Esophagus squamous epithelium (tissue), 5 donors: ENCODE data around the gene RNASEL. TPM values are rescaled to one million over a fixed set of nuclear protein-coding genes. Genes with fewer than 3 reads are reported as not detected.
A peak's percentile ranks its signal among the peaks of the same experiment; 100 is the strongest.

Source experiments
- DNase-seq: peaks from one replicate; lab custom pipeline; 2025; lab: John Stamatoyannopoulos, UW
- H3K27ac ChIP-seq, 4 donors: fragments of 200-600 bp; sonication (generic); one replicate each; pipeline ENCODE4 v1.5.1; 2016 to 2019; ENCODE audit warnings: mild to moderate bottlenecking in 1 of 4
- H3K27me3 ChIP-seq, 4 donors: fragments of 200-600 bp; sonication (generic); 1 replicate in 3 of 4; 2 replicates in 1 of 4; pipeline versions ENCODE4 v1.5.1 to v1.6.0; 2017 to 2021; ENCODE audit warnings: antibody characterized with exemption in 1 of 4
- H3K36me3 ChIP-seq, 3 donors: fragments of 200-600 bp; sonication (generic); one replicate each; pipeline ENCODE4 v1.5.1; 2016 to 2019
- H3K4me1 ChIP-seq, 3 donors: fragments of 200-600 bp; sonication (generic); one replicate each; pipeline ENCODE4 v1.5.1; 2017 to 2019
- H3K4me3 ChIP-seq, 4 donors: fragments of 200-600 bp; sonication (generic); 1 replicate in 3 of 4; 2 replicates in 1 of 4; pipeline ENCODE4 v1.5.1; 2016 to 2019; ENCODE audit warnings: mild to moderate bottlenecking in 2 of 4, moderate library complexity in 1 of 4
- H3K9me3 ChIP-seq, 3 donors: fragments of 200-600 bp; sonication (generic); one replicate each; pipeline ENCODE4 v1.5.1; 2016 to 2019
- POLR2A ChIP-seq, 4 donors: fragments of 450-650 bp; IDR thresholded peaks; one replicate each; pipeline ENCODE4 v1.6.1; 2017; ENCODE audit warnings: antibody characterized with exemption in 4 of 4, mild to moderate bottlenecking in 4 of 4, moderate library complexity in 3 of 4
- WGBS, 2 donors: methylation state at CpG; one replicate each; pipeline ENCODE4 v1.1.5; 2018; 5-methylcytosine and 5-hydroxymethylcytosine counted together
- intact Hi-C: fragments of 100-400 bp; cut with DNase I; formaldehyde crosslinking; loops from one replicate; pipeline ENCODE4 v1.15.0; 2022
- total RNA-seq, 4 donors: library from RNA; depleted of rRNA; stranded (reverse); fragments of >200 nt; gene quantifications; one replicate each; pipeline ENCODE4 v1.1.0, GENCODE V29; 2016
- TF ChIP-seq, protein P1 (sequence below), 6 experiments: fragments of 450-650 bp in 4 of 6; fragments of 200-600 bp in 2 of 6; sonication (generic) in 2 of 6; IDR thresholded peaks; one replicate each; pipeline ENCODE4 v1.5.1; 2016 to 2019; ENCODE audit warnings: antibody characterized with exemption in 6 of 6, mild to moderate bottlenecking in 4 of 6, moderate library complexity in 4 of 6
- donor health status: DM: yes; HTN: yes; CAD: no.

The RNASEL gene
- total RNA-seq, 4 donors from 2014 or later, result 5.6 to 9.5 (median 7.5) TPM

DNA sequence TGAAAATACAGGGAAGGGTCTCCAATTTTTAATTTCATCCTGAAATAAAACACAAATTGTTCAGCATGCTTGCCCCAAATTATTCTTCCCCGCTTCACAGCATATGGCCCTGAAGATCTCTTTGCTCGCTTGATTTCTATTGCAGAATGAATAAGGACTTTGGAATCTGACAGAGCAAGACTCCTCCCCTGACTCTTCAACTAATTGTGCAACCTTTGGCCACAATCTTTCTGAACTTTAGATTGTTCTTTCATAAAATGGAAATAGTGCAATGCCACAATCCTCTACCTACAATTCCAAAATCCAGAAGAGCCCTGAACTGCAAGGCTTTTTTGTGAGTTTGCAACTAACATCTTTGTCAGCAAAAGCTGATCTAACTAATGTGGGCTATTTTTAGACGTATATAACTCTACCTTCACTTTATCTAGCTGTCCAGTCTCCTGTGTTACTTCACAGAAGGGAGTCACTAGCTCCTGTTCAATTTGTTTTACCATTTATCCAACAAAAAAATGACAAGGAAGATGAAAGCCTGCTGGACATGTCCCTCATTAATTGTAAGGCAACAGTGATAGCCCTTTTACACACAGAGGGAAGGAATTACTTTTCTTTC lies 13.4 kb downstream of the RNASEL start:
- peak overlapping the region in 3 of 4 donors; percentile 8 to 38 (median 20) for H3K27ac ChIP-seq
- DNase-seq, result no peak
- 67 to 74% methylated on average over 3 of the region's 3 CpGs for WGBS, 2 donors
- intact Hi-C loops, result no loop called here
- no peaks in the 10 kb centered on the region for H3K9me3 ChIP-seq
- peaks cover 0 to 19% (median 0%) of the 10 kb centered on the region in 3 donors for H3K4me1 ChIP-seq
- no peaks in the 10 kb centered on the region for H3K27me3 ChIP-seq
- no peak overlapping the region for H3K4me3 ChIP-seq
- H3K36me3 ChIP-seq, result peaks cover 0 to 63% (median 6%) of the 10 kb centered on the region in 3 donors
- TF ChIP-seq, protein P1, sequence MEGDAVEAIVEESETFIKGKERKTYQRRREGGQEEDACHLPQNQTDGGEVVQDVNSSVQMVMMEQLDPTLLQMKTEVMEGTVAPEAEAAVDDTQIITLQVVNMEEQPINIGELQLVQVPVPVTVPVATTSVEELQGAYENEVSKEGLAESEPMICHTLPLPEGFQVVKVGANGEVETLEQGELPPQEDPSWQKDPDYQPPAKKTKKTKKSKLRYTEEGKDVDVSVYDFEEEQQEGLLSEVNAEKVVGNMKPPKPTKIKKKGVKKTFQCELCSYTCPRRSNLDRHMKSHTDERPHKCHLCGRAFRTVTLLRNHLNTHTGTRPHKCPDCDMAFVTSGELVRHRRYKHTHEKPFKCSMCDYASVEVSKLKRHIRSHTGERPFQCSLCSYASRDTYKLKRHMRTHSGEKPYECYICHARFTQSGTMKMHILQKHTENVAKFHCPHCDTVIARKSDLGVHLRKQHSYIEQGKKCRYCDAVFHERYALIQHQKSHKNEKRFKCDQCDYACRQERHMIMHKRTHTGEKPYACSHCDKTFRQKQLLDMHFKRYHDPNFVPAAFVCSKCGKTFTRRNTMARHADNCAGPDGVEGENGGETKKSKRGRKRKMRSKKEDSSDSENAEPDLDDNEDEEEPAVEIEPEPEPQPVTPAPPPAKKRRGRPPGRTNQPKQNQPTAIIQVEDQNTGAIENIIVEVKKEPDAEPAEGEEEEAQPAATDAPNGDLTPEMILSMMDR (IDR thresholded peaks at IDR 0.05), result no peak
- TF ChIP-seq POLR2A (IDR thresholded peaks at IDR 0.05), result no peak

DNA sequence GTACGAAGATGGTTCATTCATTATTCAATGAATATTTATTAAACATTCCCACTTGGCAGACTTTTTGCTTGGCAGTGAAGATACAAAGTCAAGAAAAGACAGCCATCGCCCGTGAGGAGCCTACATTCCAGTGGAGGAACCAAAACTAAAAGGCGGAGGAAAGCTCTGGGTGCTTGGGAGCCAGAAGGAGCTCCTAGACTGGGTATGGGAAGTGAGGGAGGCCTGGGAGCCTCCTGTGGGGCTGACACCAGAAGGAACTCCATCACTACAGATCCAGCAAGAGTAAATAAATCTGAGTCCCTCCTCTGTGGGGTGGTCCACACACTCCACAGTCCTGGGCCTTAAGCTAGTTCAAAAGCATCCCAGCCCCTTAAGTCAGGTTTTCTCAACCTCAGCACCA lies 14.9 kb downstream of the RNASEL start:
- WGBS, 2 donors, result 82 to 92% methylated on average over 4 of the region's 4 CpGs
- no peaks in the 10 kb centered on the region for H3K9me3 ChIP-seq
- H3K4me3 ChIP-seq, result no peak overlapping the region
- no peak for TF ChIP-seq POLR2A (IDR thresholded peaks at IDR 0.05)
- TF ChIP-seq, protein P1 (IDR thresholded peaks at IDR 0.05), result no peak
- no peaks in the 10 kb centered on the region for H3K27me3 ChIP-seq
- H3K36me3 ChIP-seq, result peaks cover 0 to 48% (median 0%) of the 10 kb centered on the region in 3 donors
- intact Hi-C loops, result no loop called here
- peaks cover 0 to 34% (median 0%) of the 10 kb centered on the region in 3 donors for H3K4me1 ChIP-seq
- no peak for DNase-seq
- H3K27ac ChIP-seq, result no peak overlapping the region

DNA sequence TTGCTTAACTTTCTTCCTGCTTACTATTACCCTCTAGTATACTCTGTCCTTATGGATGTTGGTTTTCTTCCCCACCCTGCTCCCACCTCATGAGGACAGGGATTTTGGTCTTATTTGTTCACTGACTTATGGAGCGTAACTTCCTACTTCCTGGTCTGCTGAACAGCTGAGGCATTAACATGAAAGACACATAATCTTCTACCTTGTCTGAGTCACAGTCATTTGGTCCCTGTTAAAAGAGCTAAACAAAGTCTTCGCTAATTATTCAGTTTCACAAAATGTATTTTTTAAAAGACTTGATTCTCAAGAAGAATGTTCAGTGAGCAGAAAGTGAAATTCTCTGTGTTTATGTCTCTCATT lies 18.5 kb downstream of the RNASEL start:
- Histone ChIP-seq H3K4me1 (peaks cover 0 to 30% (median 0%) of the 10 kb centered on the region in 3 donors), H3K36me3 (peaks cover 0 to 22% (median 0%) of the 10 kb centered on the region in 3 donors), H3K9me3 (no peaks in the 10 kb centered on the region), H3K4me3 (no peak overlapping the region), H3K27ac (no peak overlapping the region), H3K27me3 (no peaks in the 10 kb centered on the region)
- DNase-seq, result no peak
- TF ChIP-seq, protein P1 (IDR thresholded peaks at IDR 0.05), result no peak
- intact Hi-C loops, result no loop called here
- 58 to 62% methylated on average over 2 of the region's 2 CpGs for WGBS, 2 donors

DNA sequence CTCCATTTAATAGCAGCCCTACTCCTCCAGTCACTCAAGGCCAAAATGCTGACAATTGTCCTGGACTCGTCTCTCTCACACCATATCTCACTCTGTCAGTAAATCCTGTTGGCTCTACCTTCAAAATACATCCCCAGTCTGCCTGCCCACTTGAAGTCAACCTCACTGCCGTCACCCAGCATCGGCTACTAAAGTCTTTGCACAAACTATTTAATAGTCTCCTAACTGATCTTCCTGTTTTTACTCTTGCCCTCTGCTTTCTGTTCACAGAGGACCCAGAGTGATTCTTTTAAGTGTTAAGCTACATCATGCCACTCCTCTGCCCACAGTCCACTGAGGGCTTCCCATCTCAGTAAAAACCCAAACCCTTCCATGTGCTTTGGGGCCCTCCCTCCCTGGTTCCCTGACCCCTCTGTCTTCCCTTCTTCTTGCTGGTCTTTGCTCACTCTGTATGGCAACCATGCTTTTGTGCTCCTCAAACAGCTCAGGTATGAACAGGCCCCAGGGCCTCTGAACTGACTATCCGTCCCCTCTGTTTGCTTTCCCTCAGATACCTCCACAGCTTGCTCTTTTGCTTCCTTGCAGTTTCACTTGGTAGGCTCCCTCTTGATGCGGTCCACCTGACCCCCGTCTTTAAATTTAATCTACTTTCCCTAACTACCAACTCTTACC lies 19.0 kb downstream of the RNASEL start:
- WGBS, 2 donors, result 81 to 90% methylated on average over 6 of the region's 6 CpGs
- no peak for DNase-seq
- TF ChIP-seq POLR2A (IDR thresholded peaks at IDR 0.05), result no peak
- TF ChIP-seq, protein P1 (IDR thresholded peaks at IDR 0.05), result no peak
- Histone ChIP-seq H3K4me1 (peaks cover 0 to 25% (median 0%) of the 10 kb centered on the region in 3 donors), H3K9me3 (no peaks in the 10 kb centered on the region), H3K27ac (no peak overlapping the region), H3K4me3 (no peak overlapping the region), H3K36me3 (peaks cover 0 to 17% (median 0%) of the 10 kb centered on the region in 3 donors), H3K27me3 (no peaks in the 10 kb centered on the region)
- intact Hi-C loops, result no loop called here

DNA sequence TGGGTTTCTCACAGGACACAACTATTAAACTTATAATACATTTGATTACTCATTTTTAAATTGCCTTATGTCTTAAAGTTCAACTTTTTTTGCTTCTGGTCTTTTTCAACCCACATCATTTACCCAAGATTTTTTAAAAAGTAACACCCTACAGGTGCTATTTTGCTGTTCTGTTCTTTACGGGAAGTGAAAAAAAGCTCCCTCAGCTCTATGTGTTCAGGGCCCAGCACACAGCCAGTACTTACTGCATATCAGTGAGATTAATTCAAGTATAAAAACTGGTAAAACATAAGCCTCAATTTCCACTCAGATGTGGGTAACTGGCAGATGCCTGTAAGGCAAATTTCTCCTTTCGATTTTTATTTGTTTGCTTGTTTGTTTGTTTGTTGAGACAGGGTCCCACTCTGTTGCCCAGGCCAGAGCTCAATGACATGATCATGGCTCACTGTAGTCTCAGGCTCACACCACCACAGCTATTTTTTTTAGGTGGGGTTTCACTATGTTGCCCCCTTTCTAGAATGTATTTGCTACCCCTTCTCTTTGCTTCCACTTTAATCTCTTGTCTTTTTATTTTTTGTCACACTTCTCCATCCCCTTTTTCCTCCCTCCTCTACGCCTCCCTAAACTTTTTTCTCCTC lies 20.3 kb downstream of the RNASEL start:
- Histone ChIP-seq H3K27ac (no peak overlapping the region), H3K27me3 (no peaks in the 10 kb centered on the region), H3K4me1 (peaks cover 0 to 22% (median 0%) of the 10 kb centered on the region in 3 donors), H3K4me3 (no peak overlapping the region), H3K9me3 (no peaks in the 10 kb centered on the region), H3K36me3 (peaks cover 0 to 6% (median 0%) of the 10 kb centered on the region in 3 donors)
- WGBS, 2 donors, result 51 to 71% methylated on average over 3 of the region's 3 CpGs
- intact Hi-C loops, result no loop called here
- TF ChIP-seq POLR2A (IDR thresholded peaks at IDR 0.05), result no peak
- TF ChIP-seq, protein P1 (IDR thresholded peaks at IDR 0.05), result no peak
- no peak for DNase-seq
